ENCODE measurements around the gene RHO.

The RHO gene

DNA sequence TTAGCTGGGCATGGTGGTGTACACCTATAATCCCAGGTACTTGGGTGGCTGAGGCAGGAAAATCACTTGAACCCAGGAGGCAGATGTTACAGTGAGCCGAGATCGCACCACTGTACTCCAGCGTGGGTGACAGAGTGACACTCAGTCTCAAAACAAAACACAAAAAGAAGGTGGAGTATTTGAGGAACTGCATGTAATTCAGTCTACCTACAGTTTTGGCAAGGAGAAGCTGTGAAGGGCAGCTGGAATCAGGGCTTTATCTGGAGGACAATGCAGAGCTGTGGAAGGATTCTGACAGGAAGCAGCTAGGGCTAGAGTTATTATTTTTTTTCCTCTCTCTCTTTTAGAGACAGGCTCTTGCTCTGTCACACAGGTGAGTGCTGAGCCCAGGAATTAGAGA, 21.4 kb downstream of the RHO start:
- Histone ChIP-seq H3K9ac (ENCODE audit: low read depth in 1 of 2, low read length in 2 of 2) (no peak overlapping the region), H3K27ac (ENCODE audit: low read depth in 2 of 2, low read length in 2 of 2) (no peak overlapping the region), H3K36me3 (ENCODE audit: control insufficient read depth in 2 of 2, insufficient read depth in 2 of 2, low read length in 2 of 2) (no peaks in the 10 kb centered on the region), H3K4me3 (ENCODE audit: low read length in 2 of 2) (no peak overlapping the region), H3K9me3 (ENCODE audit: control insufficient read depth in 2 of 2, low read length in 2 of 2) (no peaks in the 10 kb centered on the region), H3K27me3 (ENCODE audit: control insufficient read depth in 2 of 2, insufficient read depth in 2 of 2, low read length in 2 of 2) (no peaks in the 10 kb centered on the region), H3K4me1 (ENCODE audit: control insufficient read depth in 2 of 2, insufficient read depth in 2 of 2, low read length in 2 of 2) (peaks cover 0 to 5% of the 10 kb centered on the region in 2 donors)

DNA sequence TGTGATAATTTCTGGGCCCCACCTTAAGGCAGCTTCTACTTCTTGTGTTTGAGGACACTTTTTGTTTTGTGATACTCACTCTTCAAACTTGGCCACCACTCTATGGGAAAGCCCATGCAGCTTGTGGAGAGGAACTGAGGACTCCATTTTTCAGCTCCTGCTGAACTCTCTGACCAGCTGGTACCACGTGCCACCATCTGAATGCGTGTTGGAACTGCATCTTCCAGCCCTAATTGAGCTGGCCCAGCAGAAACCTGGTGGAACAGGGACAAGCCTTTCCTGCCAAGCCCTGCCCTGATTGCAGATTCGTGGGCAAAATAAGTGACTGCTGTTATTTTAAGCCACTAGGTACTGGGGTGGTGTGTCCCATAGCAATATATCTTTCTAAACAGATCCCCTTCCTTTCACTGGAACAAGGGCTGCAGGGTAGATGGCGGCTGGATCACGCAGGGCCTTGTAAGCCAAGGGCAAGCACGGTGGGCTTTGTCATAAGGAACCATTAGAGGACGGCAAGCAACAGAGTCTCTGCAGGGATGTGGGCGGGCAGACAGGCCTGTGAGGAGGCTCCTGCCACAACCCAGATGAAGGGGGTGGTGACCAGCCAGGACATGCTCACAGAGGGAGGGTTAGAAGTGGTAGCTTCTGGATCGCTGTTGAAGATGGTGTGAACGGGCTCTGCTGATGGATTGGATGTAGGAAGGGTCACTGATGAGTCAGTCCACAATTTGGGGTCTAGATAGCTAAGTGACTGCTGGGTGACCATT, 24.0 kb downstream of the RHO start:
- no peak overlapping the region for H3K9ac ChIP-seq (ENCODE audit: low read depth in 1 of 2, low read length in 2 of 2)
- no peak overlapping the region for H3K4me3 ChIP-seq (ENCODE audit: low read length in 2 of 2)
- H3K36me3 ChIP-seq (ENCODE audit: control insufficient read depth in 2 of 2, insufficient read depth in 2 of 2, low read length in 2 of 2) = peaks cover under 1 to 8% of the 10 kb centered on the region in 2 donors
- H3K4me1 ChIP-seq (ENCODE audit: control insufficient read depth in 2 of 2, insufficient read depth in 2 of 2, low read length in 2 of 2) = peaks cover 2 to 5% of the 10 kb centered on the region in 2 donors
- H3K27me3 ChIP-seq (ENCODE audit: control insufficient read depth in 2 of 2, insufficient read depth in 2 of 2, low read length in 2 of 2) = no peaks in the 10 kb centered on the region
- no peak overlapping the region for H3K27ac ChIP-seq (ENCODE audit: low read depth in 2 of 2, low read length in 2 of 2)
- H3K9me3 ChIP-seq (ENCODE audit: control insufficient read depth in 2 of 2, low read length in 2 of 2) = no peaks in the 10 kb centered on the region

DNA sequence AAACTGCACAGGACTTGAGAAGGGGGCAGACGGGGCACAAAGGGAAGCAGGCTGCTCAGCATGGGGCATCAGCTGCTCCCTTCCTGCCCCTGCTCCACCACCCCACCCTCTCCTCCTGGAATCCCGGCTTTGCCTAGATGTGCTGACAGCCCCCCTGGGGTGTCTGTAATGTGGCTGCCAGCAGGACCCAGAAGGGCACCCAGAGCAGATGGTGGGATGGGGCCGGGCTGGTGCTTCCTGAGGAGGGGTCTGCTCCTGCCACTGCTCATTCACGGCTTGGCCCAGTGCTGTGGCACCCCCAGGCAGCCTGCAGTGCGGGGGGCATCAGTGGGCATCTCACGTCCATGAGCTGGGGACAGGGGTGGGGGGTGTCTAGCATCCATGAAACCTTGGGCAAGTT, 24.7 kb downstream of the RHO start:
- H3K9ac ChIP-seq (ENCODE audit: low read depth in 1 of 2, low read length in 2 of 2) = no peak overlapping the region
- H3K27me3 ChIP-seq (ENCODE audit: control insufficient read depth in 2 of 2, insufficient read depth in 2 of 2, low read length in 2 of 2) = no peaks in the 10 kb centered on the region
- H3K27ac ChIP-seq (ENCODE audit: low read depth in 2 of 2, low read length in 2 of 2) = no peak overlapping the region
- H3K4me1 ChIP-seq (ENCODE audit: control insufficient read depth in 2 of 2, insufficient read depth in 2 of 2, low read length in 2 of 2) = peaks cover 2 to 5% of the 10 kb centered on the region in 2 donors
- no peak overlapping the region for H3K4me3 ChIP-seq (ENCODE audit: low read length in 2 of 2)
- no peaks in the 10 kb centered on the region for H3K9me3 ChIP-seq (ENCODE audit: control insufficient read depth in 2 of 2, low read length in 2 of 2)
- H3K36me3 ChIP-seq (ENCODE audit: control insufficient read depth in 2 of 2, insufficient read depth in 2 of 2, low read length in 2 of 2) = peaks cover 3 to 12% of the 10 kb centered on the region in 2 donors

GRCh38 chr3:129553719-129554118, 25.3 kb downstream of the RHO start:
- Histone ChIP-seq H3K9me3 (ENCODE audit: control insufficient read depth in 2 of 2, low read length in 2 of 2) (no peaks in the 10 kb centered on the region), H3K4me3 (ENCODE audit: low read length in 2 of 2) (no peak overlapping the region), H3K9ac (ENCODE audit: low read depth in 1 of 2, low read length in 2 of 2) (no peak overlapping the region), H3K4me1 (ENCODE audit: control insufficient read depth in 2 of 2, insufficient read depth in 2 of 2, low read length in 2 of 2) (peaks cover 2 to 8% of the 10 kb centered on the region in 2 donors), H3K36me3 (ENCODE audit: control insufficient read depth in 2 of 2, insufficient read depth in 2 of 2, low read length in 2 of 2) (peaks cover 3 to 12% of the 10 kb centered on the region in 2 donors), H3K27ac (ENCODE audit: low read depth in 2 of 2, low read length in 2 of 2) (no peak overlapping the region), H3K27me3 (ENCODE audit: control insufficient read depth in 2 of 2, insufficient read depth in 2 of 2, low read length in 2 of 2) (no peaks in the 10 kb centered on the region)

DNA sequence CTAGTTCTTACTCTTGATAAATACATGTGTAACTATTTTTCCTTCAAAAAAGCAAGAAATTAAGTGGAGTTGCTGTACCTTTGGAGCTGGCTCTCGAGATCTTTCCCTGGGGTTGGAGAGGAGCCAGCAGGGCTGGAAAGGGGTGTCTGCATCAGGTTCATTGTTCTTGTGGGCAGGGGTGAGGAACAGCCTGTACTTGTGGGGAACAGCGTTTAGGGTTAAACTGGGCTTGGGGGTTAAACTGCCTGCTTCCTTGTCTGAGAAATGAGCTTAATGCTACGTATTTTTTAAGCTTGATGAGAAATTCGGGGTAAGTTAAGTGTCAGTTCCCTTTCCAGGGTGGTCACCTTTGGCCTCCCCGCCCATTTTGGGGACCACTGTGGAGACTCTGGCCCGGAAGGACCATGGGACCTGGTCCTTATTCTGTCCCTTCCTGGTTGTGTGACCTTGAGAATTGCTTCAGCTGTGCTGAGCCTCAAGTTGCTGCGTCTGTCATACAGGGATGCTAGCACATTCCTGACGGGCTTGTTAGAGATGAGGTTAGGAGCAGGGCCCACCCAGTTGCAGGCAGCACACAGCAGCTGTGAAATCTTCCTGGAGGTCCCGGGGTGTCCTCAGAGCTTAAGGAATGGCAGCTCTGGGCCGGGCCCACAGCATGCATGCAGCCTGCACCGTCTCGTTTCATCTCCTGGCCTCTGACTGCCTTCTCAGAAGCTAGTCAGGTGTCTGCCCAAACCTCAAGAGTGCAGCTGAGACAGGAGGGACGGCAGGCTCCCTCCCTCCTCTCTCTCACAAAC, 26.1 kb downstream of the RHO start:
- Histone ChIP-seq H3K4me3 (ENCODE audit: low read length in 2 of 2) (no peak overlapping the region), H3K27ac (ENCODE audit: low read depth in 2 of 2, low read length in 2 of 2) (no peak overlapping the region), H3K36me3 (ENCODE audit: control insufficient read depth in 2 of 2, insufficient read depth in 2 of 2, low read length in 2 of 2) (peaks cover 3 to 12% of the 10 kb centered on the region in 2 donors), H3K9ac (ENCODE audit: low read depth in 1 of 2, low read length in 2 of 2) (no peak overlapping the region), H3K4me1 (ENCODE audit: control insufficient read depth in 2 of 2, insufficient read depth in 2 of 2, low read length in 2 of 2) (peaks cover 2 to 12% of the 10 kb centered on the region in 2 donors), H3K27me3 (ENCODE audit: control insufficient read depth in 2 of 2, insufficient read depth in 2 of 2, low read length in 2 of 2) (no peaks in the 10 kb centered on the region), H3K9me3 (ENCODE audit: control insufficient read depth in 2 of 2, low read length in 2 of 2) (no peaks in the 10 kb centered on the region)

- H3K4me3 ChIP-seq (ENCODE audit: low read length in 2 of 2) = no peak overlapping the region
- H3K27ac ChIP-seq (ENCODE audit: low read depth in 2 of 2, low read length in 2 of 2) = no peak overlapping the region
- peaks cover 6 to 12% of the 10 kb centered on the region in 2 donors for H3K4me1 ChIP-seq (ENCODE audit: control insufficient read depth in 2 of 2, insufficient read depth in 2 of 2, low read length in 2 of 2)
- H3K27me3 ChIP-seq (ENCODE audit: control insufficient read depth in 2 of 2, insufficient read depth in 2 of 2, low read length in 2 of 2) = no peaks in the 10 kb centered on the region
- no peak overlapping the region for H3K9ac ChIP-seq (ENCODE audit: low read depth in 1 of 2, low read length in 2 of 2)
- H3K36me3 ChIP-seq (ENCODE audit: control insufficient read depth in 2 of 2, insufficient read depth in 2 of 2, low read length in 2 of 2) = peaks cover 3 to 12% of the 10 kb centered on the region in 2 donors
- no peaks in the 10 kb centered on the region for H3K9me3 ChIP-seq (ENCODE audit: control insufficient read depth in 2 of 2, low read length in 2 of 2)
These were observed 26.7 kb downstream of the RHO start for GRCh38 chr3:129555153-129555550.

DNA sequence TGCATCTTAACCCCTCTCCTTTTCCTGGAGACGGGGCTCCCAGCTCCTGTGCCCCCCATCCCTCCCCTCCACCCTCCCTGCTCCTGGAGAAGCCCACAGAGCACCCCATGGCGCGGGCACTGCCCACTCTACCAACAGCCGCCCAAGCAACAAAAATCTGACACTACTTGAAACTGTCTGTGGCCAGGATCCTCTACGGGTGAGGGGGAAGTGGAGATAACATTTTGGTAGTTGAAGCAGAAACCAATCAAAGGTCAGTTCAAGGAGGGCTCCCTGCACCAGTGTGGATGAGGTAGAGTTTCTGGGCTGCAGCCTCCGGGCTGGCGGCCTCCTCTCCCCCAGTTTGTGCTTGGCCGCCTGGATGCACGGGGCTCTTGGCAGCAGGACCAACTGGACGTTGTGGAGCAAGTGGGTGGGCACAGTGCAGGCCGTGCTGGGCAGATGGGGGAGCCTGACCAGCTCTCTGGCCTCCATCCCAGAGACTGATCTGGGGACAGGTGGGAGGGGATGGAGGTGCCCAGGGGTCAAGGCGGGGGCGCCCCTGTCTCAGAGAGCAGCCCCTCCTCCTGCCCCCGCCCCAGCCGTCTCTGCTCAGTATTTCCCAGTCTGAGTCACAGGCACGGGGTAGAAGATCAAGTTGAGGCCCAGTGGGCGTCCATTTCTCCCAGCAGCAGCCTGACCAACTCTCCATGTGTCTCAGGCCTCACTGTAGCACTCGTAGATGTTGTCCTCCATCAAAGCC, 27.3 kb downstream of the RHO start:
- H3K4me1 ChIP-seq (ENCODE audit: control insufficient read depth in 2 of 2, insufficient read depth in 2 of 2, low read length in 2 of 2) = peaks cover 6 to 12% of the 10 kb centered on the region in 2 donors
- H3K4me3 ChIP-seq (ENCODE audit: low read length in 2 of 2) = no peak overlapping the region
- no peak overlapping the region for H3K9ac ChIP-seq (ENCODE audit: low read depth in 1 of 2, low read length in 2 of 2)
- no peaks in the 10 kb centered on the region for H3K27me3 ChIP-seq (ENCODE audit: control insufficient read depth in 2 of 2, insufficient read depth in 2 of 2, low read length in 2 of 2)
- H3K36me3 ChIP-seq (ENCODE audit: control insufficient read depth in 2 of 2, insufficient read depth in 2 of 2, low read length in 2 of 2) = peaks cover 3 to 12% of the 10 kb centered on the region in 2 donors
- no peak overlapping the region for H3K27ac ChIP-seq (ENCODE audit: low read depth in 2 of 2, low read length in 2 of 2)
- H3K9me3 ChIP-seq (ENCODE audit: control insufficient read depth in 2 of 2, low read length in 2 of 2) = no peaks in the 10 kb centered on the region

DNA sequence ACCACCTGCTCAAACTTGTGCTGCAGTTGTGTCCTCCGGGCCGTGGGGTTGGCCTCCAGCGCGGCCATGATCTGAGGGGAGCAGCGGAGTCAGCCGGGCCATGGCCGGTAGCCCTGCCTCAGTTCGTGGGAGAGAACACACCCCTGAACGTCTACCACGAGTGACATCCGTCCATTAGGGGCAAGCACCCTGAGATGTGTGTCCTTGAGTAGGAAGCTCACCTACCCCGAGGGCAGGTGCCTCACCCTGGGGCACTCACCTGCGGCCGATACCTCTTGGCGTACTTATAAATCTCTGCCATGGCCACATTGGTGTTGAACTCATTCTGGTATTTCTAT, 27.9 kb downstream of the RHO start:
- H3K27ac ChIP-seq (ENCODE audit: low read depth in 2 of 2, low read length in 2 of 2) = no peak overlapping the region
- H3K4me3 ChIP-seq (ENCODE audit: low read length in 2 of 2) = no peak overlapping the region
- H3K9me3 ChIP-seq (ENCODE audit: control insufficient read depth in 2 of 2, low read length in 2 of 2) = no peaks in the 10 kb centered on the region
- peaks cover 3 to 12% of the 10 kb centered on the region in 2 donors for H3K36me3 ChIP-seq (ENCODE audit: control insufficient read depth in 2 of 2, insufficient read depth in 2 of 2, low read length in 2 of 2)
- no peak overlapping the region for H3K9ac ChIP-seq (ENCODE audit: low read depth in 1 of 2, low read length in 2 of 2)
- peaks cover 6 to 12% of the 10 kb centered on the region in 2 donors for H3K4me1 ChIP-seq (ENCODE audit: control insufficient read depth in 2 of 2, insufficient read depth in 2 of 2, low read length in 2 of 2)
- H3K27me3 ChIP-seq (ENCODE audit: control insufficient read depth in 2 of 2, insufficient read depth in 2 of 2, low read length in 2 of 2) = no peaks in the 10 kb centered on the region

- peaks cover 6 to 12% of the 10 kb centered on the region in 2 donors for H3K4me1 ChIP-seq (ENCODE audit: control insufficient read depth in 2 of 2, insufficient read depth in 2 of 2, low read length in 2 of 2)
- H3K36me3 ChIP-seq (ENCODE audit: control insufficient read depth in 2 of 2, insufficient read depth in 2 of 2, low read length in 2 of 2) = peaks cover 3 to 12% of the 10 kb centered on the region in 2 donors
- no peak overlapping the region for H3K27ac ChIP-seq (ENCODE audit: low read depth in 2 of 2, low read length in 2 of 2)
- no peaks in the 10 kb centered on the region for H3K27me3 ChIP-seq (ENCODE audit: control insufficient read depth in 2 of 2, insufficient read depth in 2 of 2, low read length in 2 of 2)
- no peaks in the 10 kb centered on the region for H3K9me3 ChIP-seq (ENCODE audit: control insufficient read depth in 2 of 2, low read length in 2 of 2)
- no peak overlapping the region for H3K9ac ChIP-seq (ENCODE audit: low read depth in 1 of 2, low read length in 2 of 2)
- H3K4me3 ChIP-seq (ENCODE audit: low read length in 2 of 2) = no peak overlapping the region
These were observed 28.6 kb downstream of the RHO start for GRCh38 chr3:129556890-129557547.
